DND-41 (cell line): ENCODE results near the gene SLC49A4.

Experiments
- EZH2 ChIP-seq: IDR thresholded peaks from 3 replicates; pipeline ENCODE4 v1.6.1; 2012; ENCODE audit warnings: borderline replicate concordance, low read depth, mild to moderate bottlenecking, moderate library complexity, low read length, inconsistent platforms; ENCODE audit not compliant: severe bottlenecking
- TF ChIP-seq, protein P1 (sequence below): IDR thresholded peaks from 2 replicates; pipeline ENCODE4 v1.5.1; 2012; ENCODE audit warnings: borderline replicate concordance, low read length, moderate library complexity, mild to moderate bottlenecking; ENCODE audit not compliant: poor library complexity, severe bottlenecking; ENCODE audit errors: extremely low read depth

- TF ChIP-seq, protein P1, sequence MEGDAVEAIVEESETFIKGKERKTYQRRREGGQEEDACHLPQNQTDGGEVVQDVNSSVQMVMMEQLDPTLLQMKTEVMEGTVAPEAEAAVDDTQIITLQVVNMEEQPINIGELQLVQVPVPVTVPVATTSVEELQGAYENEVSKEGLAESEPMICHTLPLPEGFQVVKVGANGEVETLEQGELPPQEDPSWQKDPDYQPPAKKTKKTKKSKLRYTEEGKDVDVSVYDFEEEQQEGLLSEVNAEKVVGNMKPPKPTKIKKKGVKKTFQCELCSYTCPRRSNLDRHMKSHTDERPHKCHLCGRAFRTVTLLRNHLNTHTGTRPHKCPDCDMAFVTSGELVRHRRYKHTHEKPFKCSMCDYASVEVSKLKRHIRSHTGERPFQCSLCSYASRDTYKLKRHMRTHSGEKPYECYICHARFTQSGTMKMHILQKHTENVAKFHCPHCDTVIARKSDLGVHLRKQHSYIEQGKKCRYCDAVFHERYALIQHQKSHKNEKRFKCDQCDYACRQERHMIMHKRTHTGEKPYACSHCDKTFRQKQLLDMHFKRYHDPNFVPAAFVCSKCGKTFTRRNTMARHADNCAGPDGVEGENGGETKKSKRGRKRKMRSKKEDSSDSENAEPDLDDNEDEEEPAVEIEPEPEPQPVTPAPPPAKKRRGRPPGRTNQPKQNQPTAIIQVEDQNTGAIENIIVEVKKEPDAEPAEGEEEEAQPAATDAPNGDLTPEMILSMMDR = no peak
- TF ChIP-seq EZH2 = no peak
These were observed 46.5 kb upstream of the SLC49A4 start for GRCh38 chr3:122748347-122748746.
